HEK293 (cell line): ENCODE data around the gene ASMTL.

Source experiments
- BCL11A ChIP-seq: fragments of 450-650 bp; formaldehyde crosslinking; IDR thresholded peaks from 2 replicates; pipeline ENCODE4 v1.5.1; 2016; ENCODE audit warnings: low read depth, missing biosample characterization, missing genetic modification characterization
- GFI1B ChIP-seq: fragments of 450-650 bp; formaldehyde crosslinking; IDR thresholded peaks from 2 replicates; pipeline ENCODE4 v1.5.1; 2016; ENCODE audit warnings: missing biosample characterization, missing genetic modification characterization
- GLI2 ChIP-seq: fragments of 450-650 bp; formaldehyde crosslinking; IDR thresholded peaks from 2 replicates; pipeline ENCODE4; 2017; ENCODE audit warnings: missing biosample characterization, missing genetic modification characterization, low read depth, borderline replicate concordance
- HOXC10 ChIP-seq: sonication (generic); formaldehyde crosslinking; IDR thresholded peaks from 2 replicates; pipeline ENCODE4 v1.8.1; 2023; ENCODE audit warnings: mild to moderate bottlenecking, missing genetic modification reagents
- KLF8 ChIP-seq: fragments of 450-650 bp; formaldehyde crosslinking; IDR thresholded peaks from 2 replicates; pipeline ENCODE4 v1.5.1; 2016; ENCODE audit warnings: missing biosample characterization, missing genetic modification characterization
- SETDB1 ChIP-seq: IDR thresholded peaks from one replicate; pipeline ENCODE4 v1.6.1; 2017; ENCODE audit warnings: mild to moderate bottlenecking, low read length, moderate library complexity, mixed read lengths; ENCODE audit not compliant: insufficient read length
- SP3 ChIP-seq: fragments of 450-650 bp; formaldehyde crosslinking; IDR thresholded peaks from 2 replicates; pipeline ENCODE4 v1.5.1; 2016; ENCODE audit warnings: missing biosample characterization, missing genetic modification characterization
- TCF7L2 ChIP-seq: IDR thresholded peaks from 2 replicates; pipeline ENCODE4 v1.6.1; 2011; ENCODE audit warnings: low read depth, mild to moderate bottlenecking, inconsistent platforms, low read length, moderate library complexity, borderline replicate concordance
- YY2 ChIP-seq: fragments of 450-650 bp; formaldehyde crosslinking; IDR thresholded peaks from 2 replicates; pipeline ENCODE4 v1.5.1; 2016; ENCODE audit warnings: missing biosample characterization, missing genetic modification characterization
- ZBTB20 ChIP-seq: fragments of 450-650 bp; formaldehyde crosslinking; IDR thresholded peaks from 2 replicates; pipeline ENCODE4 v1.5.1; 2016; ENCODE audit warnings: missing biosample characterization, missing genetic modification characterization
- ZBTB7A ChIP-seq: fragments of 450-650 bp; formaldehyde crosslinking; IDR thresholded peaks from 2 replicates; pipeline ENCODE4 v1.5.1; 2016; ENCODE audit warnings: low read depth, missing biosample characterization, missing genetic modification characterization
- ZBTB8A ChIP-seq: fragments of 450-650 bp; formaldehyde crosslinking; IDR thresholded peaks from 2 replicates; pipeline ENCODE4 v1.5.1; 2016; ENCODE audit warnings: missing biosample characterization, missing genetic modification characterization
- ZFP3 ChIP-seq: fragments of 450-650 bp; formaldehyde crosslinking; IDR thresholded peaks from 2 replicates; pipeline ENCODE4 v1.5.1; 2016; ENCODE audit warnings: low read depth, missing biosample characterization, missing genetic modification characterization
- ZNF112 ChIP-seq: fragments of 450-650 bp; formaldehyde crosslinking; IDR thresholded peaks from 2 replicates; pipeline ENCODE4 v1.5.0; 2017; ENCODE audit warnings: missing biosample characterization, missing genetic modification characterization
- ZNF121 ChIP-seq: fragments of 450-650 bp; formaldehyde crosslinking; IDR thresholded peaks from 2 replicates; pipeline ENCODE4 v1.5.1; 2016; ENCODE audit warnings: missing biosample characterization, missing genetic modification characterization
- ZNF221 ChIP-seq: fragments of 450-650 bp; formaldehyde crosslinking; IDR thresholded peaks from 2 replicates; pipeline ENCODE4 v1.5.1; 2017; ENCODE audit warnings: missing biosample characterization, missing genetic modification characterization, borderline replicate concordance
- ZNF266 ChIP-seq: fragments of 450-650 bp; formaldehyde crosslinking; IDR thresholded peaks from 2 replicates; pipeline ENCODE4 v1.5.1; 2016; ENCODE audit warnings: missing biosample characterization, missing genetic modification characterization, low read depth
- ZNF341 ChIP-seq: fragments of 450-650 bp; formaldehyde crosslinking; IDR thresholded peaks from 2 replicates; pipeline ENCODE4; 2016; ENCODE audit warnings: low read depth, missing biosample characterization, missing genetic modification characterization
- ZNF473 ChIP-seq: fragments of 450-650 bp; formaldehyde crosslinking; IDR thresholded peaks from 2 replicates; pipeline ENCODE4 v1.5.1; 2017; ENCODE audit warnings: missing biosample characterization, missing genetic modification characterization
- ZNF555 ChIP-seq: fragments of 450-650 bp; formaldehyde crosslinking; conservative IDR thresholded peaks from 2 replicates; pipeline ENCODE4 v1.5.1; 2017; ENCODE audit warnings: missing biosample characterization, mild to moderate bottlenecking, missing genetic modification characterization, inconsistent platforms
- ZNF561 ChIP-seq: fragments of 450-650 bp; IDR thresholded peaks from 2 replicates; pipeline ENCODE4 v1.5.1; 2018; ENCODE audit warnings: missing biosample characterization, missing genetic modification characterization, borderline replicate concordance
- ZNF623 ChIP-seq: fragments of 450-650 bp; formaldehyde crosslinking; IDR thresholded peaks from 2 replicates; pipeline ENCODE4 v1.5.1; 2016; ENCODE audit warnings: missing biosample characterization, missing genetic modification characterization
- ZNF626 ChIP-seq: fragments of 450-650 bp; sonication (Bioruptor Pico); formaldehyde crosslinking; IDR thresholded peaks from 2 replicates; pipeline ENCODE4 v1.5.1; 2018; ENCODE audit warnings: missing biosample characterization, missing genetic modification characterization, inconsistent platforms
- ZNF707 ChIP-seq: fragments of 450-650 bp; formaldehyde crosslinking; IDR thresholded peaks from 2 replicates; pipeline ENCODE4 v1.5.1; 2016; ENCODE audit warnings: missing biosample characterization, missing genetic modification characterization
- ZNF768 ChIP-seq: fragments of 450-650 bp; formaldehyde crosslinking; IDR thresholded peaks from 2 replicates; pipeline ENCODE4 v1.5.1; 2018; ENCODE audit warnings: missing biosample characterization, mild to moderate bottlenecking, missing genetic modification characterization
- ZNF785 ChIP-seq: fragments of 450-650 bp; formaldehyde crosslinking; IDR thresholded peaks from 2 replicates; pipeline ENCODE4 v1.5.1; 2016; ENCODE audit warnings: missing biosample characterization, missing genetic modification characterization
- ZNF792 ChIP-seq: fragments of 450-650 bp; formaldehyde crosslinking; IDR thresholded peaks from 2 replicates; pipeline ENCODE4 v1.5.1; 2016; ENCODE audit warnings: missing biosample characterization, missing genetic modification characterization
- TF ChIP-seq, protein P1 (sequence below): fragments of 450-650 bp; formaldehyde crosslinking; IDR thresholded peaks from 2 replicates; pipeline ENCODE4 v1.5.1; 2017; ENCODE audit warnings: missing biosample characterization, missing genetic modification characterization
- TF ChIP-seq, protein P2 (sequence below): fragments of 450-650 bp; formaldehyde crosslinking; IDR thresholded peaks from 2 replicates; pipeline ENCODE4 v1.5.1; 2016; ENCODE audit warnings: missing biosample characterization, missing genetic modification characterization
- TF ChIP-seq, protein P3 (sequence below): fragments of 450-650 bp; formaldehyde crosslinking; IDR thresholded peaks from 2 replicates; pipeline ENCODE4 v1.5.1; 2017; ENCODE audit warnings: missing biosample characterization, mild to moderate bottlenecking, missing genetic modification characterization, moderate library complexity
- TF ChIP-seq, protein P4 (sequence below): sonication (generic); formaldehyde crosslinking; IDR thresholded peaks from 2 replicates; pipeline ENCODE4 v1.8.1; 2022; ENCODE audit warnings: mild to moderate bottlenecking, moderate library complexity, missing genetic modification reagents
- TF ChIP-seq, protein P5 (sequence below): fragments of 450-650 bp; IDR thresholded peaks from 2 replicates; pipeline ENCODE4 v1.5.1; 2018; ENCODE audit warnings: missing biosample characterization, mild to moderate bottlenecking, missing genetic modification characterization

ASMTL gene

DNA sequence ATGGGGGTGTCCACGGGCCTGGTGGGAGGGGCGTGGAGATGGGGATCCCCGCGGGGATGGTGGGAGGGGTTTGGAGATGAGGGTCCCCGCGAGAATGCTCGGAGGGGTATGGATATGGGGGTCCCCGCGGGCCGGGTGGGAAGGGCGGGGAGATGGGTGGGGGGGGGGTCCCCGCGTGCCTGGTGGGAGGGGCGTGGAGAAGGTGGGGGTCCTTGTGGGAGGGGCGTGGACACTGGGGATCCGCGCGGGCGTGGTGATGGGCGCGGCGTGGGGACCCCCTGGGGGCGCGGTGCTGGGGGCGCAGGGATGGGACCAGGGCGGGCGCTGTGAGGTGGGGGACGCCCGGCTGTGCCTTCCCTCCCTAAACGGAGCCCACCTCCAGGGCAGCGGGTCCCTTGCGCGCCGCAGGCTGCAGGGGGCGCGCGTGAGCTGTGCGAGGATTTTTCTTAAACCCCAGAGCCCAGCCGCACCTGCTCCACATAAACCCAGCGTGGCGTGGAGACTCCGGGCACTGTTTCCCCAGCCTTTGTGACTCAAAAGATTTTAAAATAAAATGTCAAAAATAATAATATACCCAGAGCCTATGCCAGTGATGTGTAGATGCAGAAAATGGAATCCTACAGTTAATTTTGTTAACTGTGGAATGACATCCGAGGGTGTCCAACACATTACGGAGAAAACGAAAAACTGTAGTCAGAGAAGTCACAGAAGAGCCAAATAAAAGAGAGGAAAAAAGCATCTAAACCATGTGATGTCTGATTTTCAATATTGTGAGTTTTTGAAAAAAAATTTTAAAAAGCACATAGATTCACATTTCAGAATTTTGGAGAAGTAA, 1.5 kb upstream of the ASMTL start (continued):
- TF ChIP-seq ZNF623 (tag by site-specific recombination) (no peak), ZNF266 (no peak), ZNF707 (tag by site-specific recombination) (no peak), ZBTB7A (0 out of 2 replicates have a peak, but pooled peaks have one; percentile 75), BCL11A (tag by site-specific recombination) (no peak), ZNF341 (tag by site-specific recombination) (no peak), GLI2 (no peak), SP3 (tag by site-specific recombination) (peak; percentile 60), KLF8 (tag by site-specific recombination) (peak; percentile 88), ZNF112 (no peak), GFI1B (tag by site-specific recombination) (no peak), ZNF626 (tag by site-specific recombination) (no peak), YY2 (no peak), ZNF473 (no peak), ZNF768 (no peak), TCF7L2 (no peak), HOXC10 (CRISPR knock-in tag) (no peak), ZNF792 (tag by site-specific recombination) (no peak), ZNF561 (tag by site-specific recombination) (no peak), SETDB1 (no peak), ZNF121 (tag by site-specific recombination) (no peak), ZNF555 (no peak), ZBTB8A (tag by site-specific recombination) (peak; percentile 86), ZBTB20 (tag by site-specific recombination) (no peak), ZNF785 (tag by site-specific recombination) (no peak), ZNF221 (no peak), ZFP3 (no peak)
- TF ChIP-seq, protein P1, sequence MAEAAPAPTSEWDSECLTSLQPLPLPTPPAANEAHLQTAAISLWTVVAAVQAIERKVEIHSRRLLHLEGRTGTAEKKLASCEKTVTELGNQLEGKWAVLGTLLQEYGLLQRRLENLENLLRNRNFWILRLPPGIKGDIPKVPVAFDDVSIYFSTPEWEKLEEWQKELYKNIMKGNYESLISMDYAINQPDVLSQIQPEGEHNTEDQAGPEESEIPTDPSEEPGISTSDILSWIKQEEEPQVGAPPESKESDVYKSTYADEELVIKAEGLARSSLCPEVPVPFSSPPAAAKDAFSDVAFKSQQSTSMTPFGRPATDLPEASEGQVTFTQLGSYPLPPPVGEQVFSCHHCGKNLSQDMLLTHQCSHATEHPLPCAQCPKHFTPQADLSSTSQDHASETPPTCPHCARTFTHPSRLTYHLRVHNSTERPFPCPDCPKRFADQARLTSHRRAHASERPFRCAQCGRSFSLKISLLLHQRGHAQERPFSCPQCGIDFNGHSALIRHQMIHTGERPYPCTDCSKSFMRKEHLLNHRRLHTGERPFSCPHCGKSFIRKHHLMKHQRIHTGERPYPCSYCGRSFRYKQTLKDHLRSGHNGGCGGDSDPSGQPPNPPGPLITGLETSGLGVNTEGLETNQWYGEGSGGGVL (tag by site-specific recombination) = peak; percentile 63; the same call in 1 of the 2 replicates
- TF ChIP-seq, protein P2, sequence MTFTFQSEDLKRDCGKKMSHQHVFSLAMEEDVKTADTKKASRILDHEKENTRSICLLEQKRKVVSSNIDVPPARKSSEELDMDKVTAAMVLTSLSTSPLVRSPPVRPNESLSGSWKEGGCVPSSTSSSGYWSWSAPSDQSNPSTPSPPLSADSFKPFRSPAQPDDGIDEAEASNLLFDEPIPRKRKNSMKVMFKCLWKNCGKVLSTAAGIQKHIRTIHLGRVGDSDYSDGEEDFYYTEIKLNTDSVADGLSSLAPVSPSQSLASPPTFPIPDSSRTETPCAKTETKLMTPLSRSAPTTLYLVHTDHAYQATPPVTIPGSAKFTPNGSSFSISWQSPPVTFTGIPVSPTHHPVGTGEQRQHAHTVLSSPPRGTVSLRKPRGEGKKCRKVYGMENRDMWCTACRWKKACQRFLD (tag by site-specific recombination) = no peak
- TF ChIP-seq, protein P3, sequence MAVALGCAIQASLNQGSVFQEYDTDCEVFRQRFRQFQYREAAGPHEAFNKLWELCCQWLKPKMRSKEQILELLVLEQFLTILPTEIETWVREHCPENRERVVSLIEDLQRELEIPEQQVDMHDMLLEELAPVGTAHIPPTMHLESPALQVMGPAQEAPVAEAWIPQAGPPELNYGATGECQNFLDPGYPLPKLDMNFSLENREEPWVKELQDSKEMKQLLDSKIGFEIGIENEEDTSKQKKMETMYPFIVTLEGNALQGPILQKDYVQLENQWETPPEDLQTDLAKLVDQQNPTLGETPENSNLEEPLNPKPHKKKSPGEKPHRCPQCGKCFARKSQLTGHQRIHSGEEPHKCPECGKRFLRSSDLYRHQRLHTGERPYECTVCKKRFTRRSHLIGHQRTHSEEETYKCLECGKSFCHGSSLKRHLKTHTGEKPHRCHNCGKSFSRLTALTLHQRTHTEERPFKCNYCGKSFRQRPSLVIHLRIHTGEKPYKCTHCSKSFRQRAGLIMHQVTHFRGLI = no peak
- TF ChIP-seq, protein P4, sequence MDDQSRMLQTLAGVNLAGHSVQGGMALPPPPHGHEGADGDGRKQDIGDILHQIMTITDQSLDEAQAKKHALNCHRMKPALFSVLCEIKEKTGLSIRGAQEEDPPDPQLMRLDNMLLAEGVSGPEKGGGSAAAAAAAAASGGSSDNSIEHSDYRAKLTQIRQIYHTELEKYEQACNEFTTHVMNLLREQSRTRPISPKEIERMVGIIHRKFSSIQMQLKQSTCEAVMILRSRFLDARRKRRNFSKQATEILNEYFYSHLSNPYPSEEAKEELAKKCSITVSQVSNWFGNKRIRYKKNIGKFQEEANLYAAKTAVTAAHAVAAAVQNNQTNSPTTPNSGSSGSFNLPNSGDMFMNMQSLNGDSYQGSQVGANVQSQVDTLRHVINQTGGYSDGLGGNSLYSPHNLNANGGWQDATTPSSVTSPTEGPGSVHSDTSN (CRISPR knock-in tag) = peak; percentile 50; the same call in 1 of the 2 replicates
- TF ChIP-seq, protein P5, sequence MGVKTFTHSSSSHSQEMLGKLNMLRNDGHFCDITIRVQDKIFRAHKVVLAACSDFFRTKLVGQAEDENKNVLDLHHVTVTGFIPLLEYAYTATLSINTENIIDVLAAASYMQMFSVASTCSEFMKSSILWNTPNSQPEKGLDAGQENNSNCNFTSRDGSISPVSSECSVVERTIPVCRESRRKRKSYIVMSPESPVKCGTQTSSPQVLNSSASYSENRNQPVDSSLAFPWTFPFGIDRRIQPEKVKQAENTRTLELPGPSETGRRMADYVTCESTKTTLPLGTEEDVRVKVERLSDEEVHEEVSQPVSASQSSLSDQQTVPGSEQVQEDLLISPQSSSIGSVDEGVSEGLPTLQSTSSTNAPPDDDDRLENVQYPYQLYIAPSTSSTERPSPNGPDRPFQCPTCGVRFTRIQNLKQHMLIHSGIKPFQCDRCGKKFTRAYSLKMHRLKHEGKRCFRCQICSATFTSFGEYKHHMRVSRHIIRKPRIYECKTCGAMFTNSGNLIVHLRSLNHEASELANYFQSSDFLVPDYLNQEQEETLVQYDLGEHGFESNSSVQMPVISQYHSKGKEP (tag by site-specific recombination) = no peak
